CD4-positive, alpha-beta T cell (primary cell): ENCODE data around the gene ANKRD13A. TPM values are rescaled to one million over a fixed set of nuclear protein-coding genes. Genes with fewer than 3 reads are reported as not detected.
"Not testable (repeated sequence)": the region's sequence is repeated elsewhere in the genome, so short reads cannot be mapped to it uniquely, and the experiment has no call there.

Experiments used
- ATAC-seq: fragments of 200-7000 bp; cut with Tn5 transposase; one replicate; pipeline ENCODE4 v1.10.0; 2022; ENCODE audit warnings: mild to moderate bottlenecking; ENCODE audit not compliant: poor library complexity
- CTCF ChIA-PET: fragments of 350-600 bp; sonication (Branson Sonifier 250); formaldehyde crosslinking; loops from one replicate; lab custom pipeline; 2021; ENCODE audit warnings: antibody characterized with exemption, inconsistent platforms; lab: Charles Lee
- POLR2A ChIA-PET: fragments of 350-600 bp; sonication (Branson Sonifier 250); formaldehyde crosslinking; loops from one replicate; lab custom pipeline; 2021; ENCODE audit warnings: antibody characterized with exemption, inconsistent platforms; lab: Charles Lee
- DNase-seq, 14 experiments: peaks; one replicate each; pipeline ENCODE4 v3.0.0-alpha.2; 2013 to 2020; ENCODE audit warnings: mixed read lengths in 2 of 14
- H3K27ac ChIP-seq, 2 donors: one replicate each; pipeline versions ENCODE4 v1.5.1 to v1.7.0; 2013; ENCODE audit warnings: low read length in 2 of 2, low read depth in 1 of 2, mild to moderate bottlenecking in 1 of 2
- H3K27me3 ChIP-seq, 2 experiments: 1 replicate in 1 of 2; 2 replicates in 1 of 2; pipeline versions ENCODE4 v1.6.1 to v1.7.0; 2013; ENCODE audit warnings: low read length in 2 of 2, control low read depth in 1 of 2, mild to moderate bottlenecking in 1 of 2, moderate library complexity in 1 of 2; ENCODE audit not compliant: insufficient read depth in 2 of 2, control insufficient read depth in 1 of 2
- H3K36me3 ChIP-seq: one replicate; pipeline ENCODE4 v1.6.1; 2013; ENCODE audit warnings: low read length, control low read depth; ENCODE audit not compliant: insufficient read depth
- H3K4me1 ChIP-seq: one replicate; pipeline ENCODE4 v1.6.1; 2013; ENCODE audit warnings: low read length, control low read depth; ENCODE audit not compliant: insufficient read depth
- H3K4me3 ChIP-seq: one replicate; pipeline ENCODE4 v1.5.1; 2013; ENCODE audit warnings: mild to moderate bottlenecking, low read length, moderate library complexity
- H3K9me3 ChIP-seq, 2 experiments: 1 replicate in 1 of 2; 2 replicates in 1 of 2; pipeline versions ENCODE4 v1.6.1 to v1.7.0; 2013; ENCODE audit warnings: low read length in 2 of 2, mild to moderate bottlenecking in 2 of 2, control low read depth in 1 of 2, moderate library complexity in 1 of 2; ENCODE audit not compliant: control insufficient read depth in 1 of 2, insufficient read depth in 1 of 2
- H3K27ac Mint-ChIP-seq: one replicate; pipeline ENCODE4 v1.8.0; 2020; ENCODE audit warnings: mixed read lengths
- H3K27me3 Mint-ChIP-seq: one replicate; pipeline ENCODE4 v1.8.0; 2021; ENCODE audit warnings: mixed read lengths
- H3K36me3 Mint-ChIP-seq: one replicate; pipeline ENCODE4 v1.8.0; 2021; ENCODE audit warnings: low read depth, mixed read lengths
- H3K4me1 Mint-ChIP-seq: one replicate; pipeline ENCODE4 v1.8.0; 2021; ENCODE audit warnings: low read depth, mixed read lengths
- H3K4me3 Mint-ChIP-seq: one replicate; pipeline ENCODE4 v1.8.0; 2020; ENCODE audit warnings: mild to moderate bottlenecking, mixed read lengths
- H3K9me3 Mint-ChIP-seq: one replicate; pipeline ENCODE4 v1.8.0; 2020; ENCODE audit warnings: mixed read lengths
- intact Hi-C, 2 experiments: fragments of 100-400 bp; cut with DNase I in 1 of 2; cut with micrococcal nuclease in 1 of 2; formaldehyde crosslinking; loops; one replicate each; pipeline versions ENCODE4 v1.15.1 to v1.9.0; 2023 to 2025; cut with DNase I, micrococcal nuclease
- total RNA-seq, 174 experiments: library from RNA in 2 of 174; stranded (reverse) in 2 of 174; gene quantifications; one replicate each; pipeline ENCODE4 v1.2.3 and lab custom pipeline; 2021 to 2026
- TF ChIP-seq, protein P1 (sequence below): fragments of 200-600 bp; IDR thresholded peaks from one replicate; pipeline ENCODE4 v1.8.0; 2022; ENCODE audit warnings: antibody characterized with exemption, mild to moderate bottlenecking

ANKRD13A gene
- total RNA-seq, 2 experiments from 2014 or later, result 51.6 to 52.3 TPM

- H3K36me3 Mint-ChIP-seq, result peaks cover 89% of the 10 kb centered on the region
- DNase-seq (no peak), ATAC-seq (no peak)
- Histone ChIP-seq H3K4me3 (no peak overlapping the region), H3K9me3 (no peaks in the 10 kb centered on the region), H3K4me1 (peaks cover 26% of the 10 kb centered on the region), H3K27me3 (no peaks in the 10 kb centered on the region), H3K36me3 (peaks cover 93% of the 10 kb centered on the region), H3K27ac (no peak overlapping the region)
- H3K27ac Mint-ChIP-seq, result no peak overlapping the region
- peaks cover 39% of the 10 kb centered on the region for H3K4me1 Mint-ChIP-seq
- ChIA-PET POLR2A (no interaction called here), CTCF (no interaction called here)
- TF ChIP-seq, protein P1, sequence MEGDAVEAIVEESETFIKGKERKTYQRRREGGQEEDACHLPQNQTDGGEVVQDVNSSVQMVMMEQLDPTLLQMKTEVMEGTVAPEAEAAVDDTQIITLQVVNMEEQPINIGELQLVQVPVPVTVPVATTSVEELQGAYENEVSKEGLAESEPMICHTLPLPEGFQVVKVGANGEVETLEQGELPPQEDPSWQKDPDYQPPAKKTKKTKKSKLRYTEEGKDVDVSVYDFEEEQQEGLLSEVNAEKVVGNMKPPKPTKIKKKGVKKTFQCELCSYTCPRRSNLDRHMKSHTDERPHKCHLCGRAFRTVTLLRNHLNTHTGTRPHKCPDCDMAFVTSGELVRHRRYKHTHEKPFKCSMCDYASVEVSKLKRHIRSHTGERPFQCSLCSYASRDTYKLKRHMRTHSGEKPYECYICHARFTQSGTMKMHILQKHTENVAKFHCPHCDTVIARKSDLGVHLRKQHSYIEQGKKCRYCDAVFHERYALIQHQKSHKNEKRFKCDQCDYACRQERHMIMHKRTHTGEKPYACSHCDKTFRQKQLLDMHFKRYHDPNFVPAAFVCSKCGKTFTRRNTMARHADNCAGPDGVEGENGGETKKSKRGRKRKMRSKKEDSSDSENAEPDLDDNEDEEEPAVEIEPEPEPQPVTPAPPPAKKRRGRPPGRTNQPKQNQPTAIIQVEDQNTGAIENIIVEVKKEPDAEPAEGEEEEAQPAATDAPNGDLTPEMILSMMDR, result no peak
- intact Hi-C loops, result no loop called here
- no peak overlapping the region for H3K4me3 Mint-ChIP-seq
- no peaks in the 10 kb centered on the region for H3K27me3 Mint-ChIP-seq
- no peaks in the 10 kb centered on the region for H3K9me3 Mint-ChIP-seq
Measured at GRCh38 chr12:109983432-109984142, 15.6 kb upstream of the ANKRD13A start.

GRCh38 chr12:109986236-109986635 lies 13.0 kb upstream of the ANKRD13A start:
- intact Hi-C loops, H3K27ac Mint-ChIP-seq, CTCF ChIA-PET, H3K9me3 ChIP-seq, H3K4me3 ChIP-seq, H3K27ac ChIP-seq, DNase-seq, H3K4me3 Mint-ChIP-seq, ATAC-seq, H3K27me3 Mint-ChIP-seq, POLR2A ChIA-PET, H3K9me3 Mint-ChIP-seq, H3K27me3 ChIP-seq: not testable (repeated sequence)
- Mint-ChIP-seq H3K36me3 (peaks cover 90% of the 10 kb centered on the region), H3K4me1 (peaks cover 44% of the 10 kb centered on the region)
- Histone ChIP-seq H3K4me1 (peaks cover 15% of the 10 kb centered on the region), H3K36me3 (peaks cover 93% of the 10 kb centered on the region)

DNA sequence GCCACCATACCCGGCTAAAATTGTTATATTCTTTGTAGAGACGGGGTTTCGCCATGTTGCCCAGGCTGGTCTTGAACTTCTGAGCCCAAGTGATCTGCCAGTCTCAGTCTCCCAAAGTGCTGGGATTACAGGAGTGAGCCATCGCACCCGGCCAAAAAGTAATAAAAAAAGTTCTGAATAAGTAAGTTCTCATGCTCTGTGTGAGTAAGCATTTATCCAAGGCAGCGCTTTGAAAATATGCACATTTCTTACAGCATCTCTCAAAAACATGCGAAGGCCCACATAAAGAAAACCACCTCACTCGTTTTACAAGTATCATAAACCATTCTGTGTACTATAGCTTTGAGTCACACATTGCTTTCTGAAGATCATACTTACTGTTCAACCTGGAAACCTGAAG lies 11.6 kb upstream of the ANKRD13A start:
- Histone ChIP-seq H3K9me3 (no peaks in the 10 kb centered on the region), H3K4me1 (peaks cover 17% of the 10 kb centered on the region), H3K36me3 (peaks cover 86% of the 10 kb centered on the region), H3K27ac (no peak overlapping the region), H3K27me3 (no peaks in the 10 kb centered on the region), H3K4me3 (no peak overlapping the region)
- ChIA-PET POLR2A (no interaction called here), CTCF (no interaction called here)
- Mint-ChIP-seq H3K27ac (no peak overlapping the region), H3K4me1 (peaks cover 40% of the 10 kb centered on the region), H3K9me3 (no peaks in the 10 kb centered on the region), H3K36me3 (peaks cover 82% of the 10 kb centered on the region), H3K4me3 (no peak overlapping the region), H3K27me3 (no peaks in the 10 kb centered on the region)
- no peak for DNase-seq
- ATAC-seq, result no peak
- TF ChIP-seq, protein P1, result no peak
- intact Hi-C loops, result no loop called here

- CTCF ChIA-PET, result interaction anchor here (0.6 kb wide), 1 partner anchor 458 kb away, joined by 4 read pairs; no protein-coding TSS in a partner anchor
- TF ChIP-seq, protein P1, result no peak
- H3K4me3 Mint-ChIP-seq, result no peak overlapping the region
- POLR2A ChIA-PET, result no interaction called here
- H3K27ac Mint-ChIP-seq, result no peak overlapping the region
- H3K36me3 ChIP-seq, result peaks cover 80% of the 10 kb centered on the region
- intact Hi-C loops, result no loop called here
- H3K4me1 ChIP-seq, result peaks cover 20% of the 10 kb centered on the region
- no peak overlapping the region for H3K27ac ChIP-seq
- no peaks in the 10 kb centered on the region for H3K27me3 Mint-ChIP-seq
- H3K36me3 Mint-ChIP-seq, result peaks cover 75% of the 10 kb centered on the region
- no peak overlapping the region for H3K4me3 ChIP-seq
- no peaks in the 10 kb centered on the region for H3K9me3 Mint-ChIP-seq
- ATAC-seq (no peak), DNase-seq (no peak)
- no peaks in the 10 kb centered on the region for H3K27me3 ChIP-seq
- H3K9me3 ChIP-seq, result no peaks in the 10 kb centered on the region
- peaks cover 39% of the 10 kb centered on the region for H3K4me1 Mint-ChIP-seq
Measured at GRCh38 chr12:109988274-109988673, 11.0 kb upstream of the ANKRD13A start.
